Measurements from ENCODE around the gene SELENOF.

GRCh38 chr1:86860424-86860823, 53.5 kb downstream of the SELENOF start:
- TF ChIP-seq CTCF (IDR thresholded peaks at IDR 0.05) (no peak), POLR2AphosphoS5 (IDR thresholded peaks at IDR 0.05) (no peak)

All from breast epithelium (tissue), 3 donors.